NCI-H1048 (cell line): ENCODE measurements around the gene COMMD1.

Experiments used
- DNase-seq: peaks from one replicate; lab custom pipeline; 2025; lab: John Stamatoyannopoulos, UW

The COMMD1 gene

GRCh38 chr2:62180975-62181374 is 275.5 kb downstream of the COMMD1 start:
- DNase-seq, result no peak

- no peak for DNase-seq
These were observed 276.4 kb downstream of the COMMD1 start for GRCh38 chr2:62181843-62182242.

GRCh38 chr2:62184512-62185230 is 279.2 kb downstream of the COMMD1 start:
- no peak for DNase-seq
